Measurements from ENCODE around the gene C14orf93.
"Not testable (repeated sequence)": the region's sequence is repeated elsewhere in the genome, so short reads cannot be mapped to it uniquely, and the experiment has no call there.

C14orf93 gene

GRCh38 chr14:22966783-22967269 is 43.1 kb downstream of the C14orf93 start:
- in situ Hi-C loops (cut with HindIII; ENCODE audit: low sequenced_read_pairs), result no loop called here
- H3K4me3 ChIP-seq (ENCODE audit: low read depth, low read length), result no peak overlapping the region
- no peak for DNase-seq (ENCODE audit: low read depth)
- TF ChIP-seq CTCF (IDR thresholded peaks at IDR 0.05; ENCODE audit: low read depth, low read length, missing control alignments), result no peak

- in situ Hi-C loops (cut with HindIII; ENCODE audit: low sequenced_read_pairs); H3K4me3 ChIP-seq (ENCODE audit: low read depth, low read length); DNase-seq (ENCODE audit: low read depth): not testable (repeated sequence)
These were observed 43.8 kb downstream of the C14orf93 start for GRCh38 chr14:22965916-22966782.

- TF ChIP-seq CTCF (IDR thresholded peaks at IDR 0.05; ENCODE audit: low read depth, low read length, missing control alignments), result no peak
- no peak for DNase-seq (ENCODE audit: low read depth)
- no peak overlapping the region for H3K4me3 ChIP-seq (ENCODE audit: low read depth, low read length)
- in situ Hi-C loops (cut with HindIII; ENCODE audit: low sequenced_read_pairs), result no loop called here
These were observed 47.8 kb downstream of the C14orf93 start for GRCh38 chr14:22962061-22962676.

- H3K4me3 ChIP-seq (ENCODE audit: low read depth, low read length), result peak overlapping the region; percentile 64
- in situ Hi-C loops (cut with HindIII; ENCODE audit: low sequenced_read_pairs), result no loop called here
- no peak for DNase-seq (ENCODE audit: low read depth)
- TF ChIP-seq CTCF (IDR thresholded peaks at IDR 0.05; ENCODE audit: low read depth, low read length, missing control alignments), result no peak
These were observed 54.0 kb downstream of the C14orf93 start for GRCh38 chr14:22955702-22956569.

- in situ Hi-C loops (cut with HindIII; ENCODE audit: low sequenced_read_pairs), result no loop called here
- DNase-seq (ENCODE audit: low read depth), result no peak
- H3K4me3 ChIP-seq (ENCODE audit: low read depth, low read length), result no peak overlapping the region
- no peak for TF ChIP-seq CTCF (IDR thresholded peaks at IDR 0.05; ENCODE audit: low read depth, low read length, missing control alignments)
These were observed 57.5 kb downstream of the C14orf93 start for GRCh38 chr14:22952418-22952817.

- H3K4me3 ChIP-seq (ENCODE audit: low read depth, low read length); DNase-seq (ENCODE audit: low read depth); in situ Hi-C loops (cut with HindIII; ENCODE audit: low sequenced_read_pairs): not testable (repeated sequence)
These were observed 58.1 kb downstream of the C14orf93 start for GRCh38 chr14:22951795-22952194.

- TF ChIP-seq CTCF (IDR thresholded peaks at IDR 0.05; ENCODE audit: low read depth, low read length, missing control alignments), result no peak
- in situ Hi-C loops (cut with HindIII; ENCODE audit: low sequenced_read_pairs), result no loop called here
- no peak overlapping the region for H3K4me3 ChIP-seq (ENCODE audit: low read depth, low read length)
- DNase-seq (ENCODE audit: low read depth), result no peak
These were observed 64.3 kb downstream of the C14orf93 start for GRCh38 chr14:22945642-22946041.

All from astrocyte of the cerebellum (primary cell).